ENCODE measurements around the gene MUC5B. TPM values are rescaled to one million over a fixed set of nuclear protein-coding genes. Genes with fewer than 3 reads are reported as not detected.

MUC5B gene
- total and polyA plus RNA-seq, 4 donors = 0.17 to 0.95 (median 0.50) TPM; not detected in 1

DNA sequence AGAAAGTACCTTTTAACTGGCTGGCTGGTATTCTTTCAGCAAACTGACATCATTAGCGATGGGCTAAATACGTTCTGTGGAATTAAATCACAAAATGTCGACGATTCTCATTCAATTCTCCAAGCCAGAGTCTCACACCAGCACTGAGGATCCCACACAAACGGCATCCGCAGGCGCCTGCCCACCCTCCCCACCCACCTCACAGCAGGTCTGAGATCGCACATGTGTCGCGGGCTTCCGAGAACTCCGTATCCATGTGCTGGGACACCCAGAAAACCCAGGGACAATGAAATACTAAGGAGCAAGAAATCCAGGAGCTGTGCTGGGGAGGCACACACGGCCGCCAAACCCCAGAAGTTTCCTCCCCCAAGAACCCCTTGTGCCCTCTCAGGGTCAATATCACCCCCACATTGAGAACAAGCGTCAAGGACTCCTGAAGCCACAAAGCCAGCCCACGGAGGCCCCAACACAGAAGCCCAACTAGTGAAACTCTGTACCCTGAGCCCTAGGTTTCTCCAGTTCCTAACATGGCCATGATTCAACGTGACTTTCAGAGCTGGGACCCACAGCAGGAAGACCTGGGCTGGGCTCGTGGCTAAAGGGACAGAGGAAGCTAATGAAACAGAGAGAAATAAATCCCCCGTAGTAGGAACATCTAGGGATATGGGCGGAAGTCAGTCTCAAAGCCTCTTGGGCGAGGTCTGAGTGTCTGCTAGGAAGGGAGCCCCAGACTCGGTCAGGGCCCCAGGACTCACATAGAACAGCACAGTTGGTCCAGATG, 78.5 kb downstream of the MUC5B start (continued):
- TF ChIP-seq, protein P1, sequence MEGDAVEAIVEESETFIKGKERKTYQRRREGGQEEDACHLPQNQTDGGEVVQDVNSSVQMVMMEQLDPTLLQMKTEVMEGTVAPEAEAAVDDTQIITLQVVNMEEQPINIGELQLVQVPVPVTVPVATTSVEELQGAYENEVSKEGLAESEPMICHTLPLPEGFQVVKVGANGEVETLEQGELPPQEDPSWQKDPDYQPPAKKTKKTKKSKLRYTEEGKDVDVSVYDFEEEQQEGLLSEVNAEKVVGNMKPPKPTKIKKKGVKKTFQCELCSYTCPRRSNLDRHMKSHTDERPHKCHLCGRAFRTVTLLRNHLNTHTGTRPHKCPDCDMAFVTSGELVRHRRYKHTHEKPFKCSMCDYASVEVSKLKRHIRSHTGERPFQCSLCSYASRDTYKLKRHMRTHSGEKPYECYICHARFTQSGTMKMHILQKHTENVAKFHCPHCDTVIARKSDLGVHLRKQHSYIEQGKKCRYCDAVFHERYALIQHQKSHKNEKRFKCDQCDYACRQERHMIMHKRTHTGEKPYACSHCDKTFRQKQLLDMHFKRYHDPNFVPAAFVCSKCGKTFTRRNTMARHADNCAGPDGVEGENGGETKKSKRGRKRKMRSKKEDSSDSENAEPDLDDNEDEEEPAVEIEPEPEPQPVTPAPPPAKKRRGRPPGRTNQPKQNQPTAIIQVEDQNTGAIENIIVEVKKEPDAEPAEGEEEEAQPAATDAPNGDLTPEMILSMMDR (IDR thresholded peaks at IDR 0.05; ENCODE audit: low read depth, low read length, missing input control) = no peak

DNA sequence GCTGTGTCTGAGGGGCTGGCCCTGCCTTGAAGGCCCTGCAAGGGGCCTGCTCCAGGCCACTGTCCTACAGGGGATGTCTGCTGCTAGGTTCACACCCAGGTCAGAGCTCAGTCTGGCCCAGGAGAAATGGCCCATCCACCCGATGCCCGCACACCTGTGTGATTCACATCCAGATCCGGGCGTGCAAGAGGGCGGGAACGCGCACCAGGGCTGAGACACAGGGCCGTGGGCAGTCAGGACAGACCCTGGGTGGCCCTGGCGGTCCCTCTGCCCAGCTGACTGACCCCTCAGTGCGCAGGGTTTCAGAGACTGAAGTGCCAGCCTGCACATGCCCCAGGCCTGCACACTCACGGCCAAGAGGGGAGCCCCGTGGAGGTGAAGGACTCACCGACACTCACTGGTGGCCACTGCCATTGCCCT, 79.2 kb downstream of the MUC5B start:
- H3K27ac ChIP-seq (ENCODE audit: low read depth in 1 of 2, low read length in 2 of 2) = peak overlapping the region; percentile 86 to 89
- peak overlapping the region in 2 of 3 donors; percentile 2 to 7 for H3K4me3 ChIP-seq (ENCODE audit: low read depth in 1 of 3, low read length in 3 of 3)
- H3K36me3 ChIP-seq (ENCODE audit: control insufficient read depth in 4 of 4, insufficient read depth in 3 of 4, low read depth in 1 of 4, low read length in 3 of 4) = no peaks in the 10 kb centered on the region
- H3K27me3 ChIP-seq (ENCODE audit: control insufficient read depth in 4 of 4, insufficient read depth in 4 of 4, low read length in 3 of 4) = no peaks in the 10 kb centered on the region
- no peaks in the 10 kb centered on the region for H3K9me3 ChIP-seq (ENCODE audit: control insufficient read depth in 4 of 4, low read length in 3 of 4)
- WGBS = 59% methylated on average over 13 of the region's 13 CpGs
- TF ChIP-seq TAF1 (conservative IDR thresholded peaks at IDR 0.05) (no peak), SP1 (IDR thresholded peaks at IDR 0.05) (no peak), GABPA (IDR thresholded peaks at IDR 0.05 in 1 of 2, conservative IDR thresholded peaks at IDR 0.05 in 1 of 2) (no peak), FOXA1 (IDR thresholded peaks at IDR 0.05) (no peak), JUND (IDR thresholded peaks at IDR 0.05) (no peak), FOXA2 (IDR thresholded peaks at IDR 0.05) (no peak), EGR1 (IDR thresholded peaks at IDR 0.05; ENCODE audit: low read depth in 2 of 2) (no peak), NR2F2 (IDR thresholded peaks at IDR 0.05) (no peak), RAD21 (IDR thresholded peaks at IDR 0.05) (no peak), YY1 (IDR thresholded peaks at IDR 0.05) (no peak), RXRA (IDR thresholded peaks at IDR 0.05) (no peak), HNF4G (IDR thresholded peaks at IDR 0.05) (no peak)
- TF ChIP-seq, protein P1 (IDR thresholded peaks at IDR 0.05; ENCODE audit: low read depth, low read length, missing input control) = no peak
- TF ChIP-seq, protein P2, sequence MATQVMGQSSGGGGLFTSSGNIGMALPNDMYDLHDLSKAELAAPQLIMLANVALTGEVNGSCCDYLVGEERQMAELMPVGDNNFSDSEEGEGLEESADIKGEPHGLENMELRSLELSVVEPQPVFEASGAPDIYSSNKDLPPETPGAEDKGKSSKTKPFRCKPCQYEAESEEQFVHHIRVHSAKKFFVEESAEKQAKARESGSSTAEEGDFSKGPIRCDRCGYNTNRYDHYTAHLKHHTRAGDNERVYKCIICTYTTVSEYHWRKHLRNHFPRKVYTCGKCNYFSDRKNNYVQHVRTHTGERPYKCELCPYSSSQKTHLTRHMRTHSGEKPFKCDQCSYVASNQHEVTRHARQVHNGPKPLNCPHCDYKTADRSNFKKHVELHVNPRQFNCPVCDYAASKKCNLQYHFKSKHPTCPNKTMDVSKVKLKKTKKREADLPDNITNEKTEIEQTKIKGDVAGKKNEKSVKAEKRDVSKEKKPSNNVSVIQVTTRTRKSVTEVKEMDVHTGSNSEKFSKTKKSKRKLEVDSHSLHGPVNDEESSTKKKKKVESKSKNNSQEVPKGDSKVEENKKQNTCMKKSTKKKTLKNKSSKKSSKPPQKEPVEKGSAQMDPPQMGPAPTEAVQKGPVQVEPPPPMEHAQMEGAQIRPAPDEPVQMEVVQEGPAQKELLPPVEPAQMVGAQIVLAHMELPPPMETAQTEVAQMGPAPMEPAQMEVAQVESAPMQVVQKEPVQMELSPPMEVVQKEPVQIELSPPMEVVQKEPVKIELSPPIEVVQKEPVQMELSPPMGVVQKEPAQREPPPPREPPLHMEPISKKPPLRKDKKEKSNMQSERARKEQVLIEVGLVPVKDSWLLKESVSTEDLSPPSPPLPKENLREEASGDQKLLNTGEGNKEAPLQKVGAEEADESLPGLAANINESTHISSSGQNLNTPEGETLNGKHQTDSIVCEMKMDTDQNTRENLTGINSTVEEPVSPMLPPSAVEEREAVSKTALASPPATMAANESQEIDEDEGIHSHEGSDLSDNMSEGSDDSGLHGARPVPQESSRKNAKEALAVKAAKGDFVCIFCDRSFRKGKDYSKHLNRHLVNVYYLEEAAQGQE (IDR thresholded peaks at IDR 0.05) = no peak
- TF ChIP-seq, protein P3, sequence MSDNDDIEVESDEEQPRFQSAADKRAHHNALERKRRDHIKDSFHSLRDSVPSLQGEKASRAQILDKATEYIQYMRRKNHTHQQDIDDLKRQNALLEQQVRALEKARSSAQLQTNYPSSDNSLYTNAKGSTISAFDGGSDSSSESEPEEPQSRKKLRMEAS (IDR thresholded peaks at IDR 0.05) = no peak
- peaks cover 40 to 90% (median 65%) of the 10 kb centered on the region in 4 donors for H3K4me1 ChIP-seq (ENCODE audit: control insufficient read depth in 4 of 4, insufficient read depth in 4 of 4, low read length in 3 of 4)
- H3K9ac ChIP-seq (ENCODE audit: low read depth in 1 of 2, low read length in 2 of 2) = peak overlapping the region; percentile 7 to 15
- no peak for DNase-seq (ENCODE audit: low spot score)

All from liver (tissue), 9 donors.